ENCODE data around the gene INTS11. TPM values are rescaled to one million over a fixed set of nuclear protein-coding genes. Genes with fewer than 3 reads are reported as not detected.

INTS11 gene
- total and polyA plus RNA-seq, 2 of the 13 experiments (the other 11 are each of a cell fraction or from before 2014, with no cell fraction given): 52.8 to 94.8 TPM

DNA sequence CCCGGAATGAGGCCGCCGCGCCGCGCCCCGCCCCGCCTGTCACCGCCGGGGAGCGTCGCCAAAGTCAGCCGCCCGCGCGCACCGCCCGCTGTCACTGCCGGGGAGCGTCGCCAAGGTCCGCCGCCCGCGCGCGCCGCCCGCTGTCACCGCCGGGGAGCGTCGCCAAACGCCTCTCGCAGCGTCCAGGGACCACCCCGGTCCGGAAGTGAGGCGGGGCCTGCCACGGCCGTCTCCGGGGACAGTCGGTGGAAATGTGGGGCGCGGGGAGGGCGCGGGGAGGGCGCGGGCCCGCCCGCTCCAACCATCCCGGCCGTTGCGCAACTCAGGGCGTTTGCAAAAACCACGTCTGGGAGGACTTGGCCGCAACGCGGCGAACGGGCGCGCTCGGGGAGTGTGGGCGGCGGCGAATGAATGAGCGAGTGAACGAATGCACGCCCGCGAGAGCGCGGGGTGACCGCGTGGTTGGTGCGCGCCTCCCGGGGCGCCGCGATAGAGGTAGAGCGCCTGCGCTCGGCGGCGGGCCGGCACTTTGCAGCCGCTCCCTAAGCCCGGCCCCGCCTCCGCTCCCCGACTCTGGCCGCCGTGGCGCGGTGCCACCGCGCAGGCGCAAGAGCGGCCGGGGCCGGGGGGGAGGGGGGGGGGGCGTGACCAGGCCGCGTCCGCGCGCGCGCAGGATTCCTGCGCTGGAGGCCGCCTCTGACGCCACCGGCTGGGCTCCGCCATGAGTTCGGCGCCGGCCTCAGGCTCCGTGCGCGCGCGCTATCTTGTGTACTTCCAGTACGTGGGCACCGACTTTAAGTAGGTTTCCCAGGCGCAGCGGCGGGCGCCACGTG is 16.3 kb downstream of the INTS11 start, which contains the start of the genes ACAP3 and PUSL1 (continued):
- TF ChIP-seq, protein P1, sequence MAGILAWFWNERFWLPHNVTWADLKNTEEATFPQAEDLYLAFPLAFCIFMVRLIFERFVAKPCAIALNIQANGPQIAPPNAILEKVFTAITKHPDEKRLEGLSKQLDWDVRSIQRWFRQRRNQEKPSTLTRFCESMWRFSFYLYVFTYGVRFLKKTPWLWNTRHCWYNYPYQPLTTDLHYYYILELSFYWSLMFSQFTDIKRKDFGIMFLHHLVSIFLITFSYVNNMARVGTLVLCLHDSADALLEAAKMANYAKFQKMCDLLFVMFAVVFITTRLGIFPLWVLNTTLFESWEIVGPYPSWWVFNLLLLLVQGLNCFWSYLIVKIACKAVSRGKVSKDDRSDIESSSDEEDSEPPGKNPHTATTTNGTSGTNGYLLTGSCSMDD (CRISPR knock-in tag; IDR thresholded peaks at IDR 0.05): no peak
- TF ChIP-seq SALL2 (CRISPR knock-in tag; IDR thresholded peaks at IDR 0.05): peak; percentile 36; the same call in 1 of the 2 replicates
- TF ChIP-seq ZNF331 (CRISPR knock-in tag; IDR thresholded peaks at IDR 0.05): 0 out of 2 replicates have a peak, but pooled peaks have one; percentile 49
- TF ChIP-seq ZNF121 (CRISPR knock-in tag; IDR thresholded peaks at IDR 0.05): no peak
- peak; percentile 62; the same call in 1 of the 2 replicates for TF ChIP-seq ZMYM4 (CRISPR knock-in tag; IDR thresholded peaks at IDR 0.05)
- TF ChIP-seq NR2C2 (CRISPR knock-in tag; IDR thresholded peaks at IDR 0.05; ENCODE audit: borderline replicate concordance): peak; percentile 49; the same call in 1 of the 2 replicates
- peak; percentile 88 for TF ChIP-seq DMAP1 (CRISPR knock-in tag; IDR thresholded peaks at IDR 0.05)
- TF ChIP-seq ZNF160 (CRISPR knock-in tag; IDR thresholded peaks at IDR 0.05): no peak
- TF ChIP-seq, protein P2, sequence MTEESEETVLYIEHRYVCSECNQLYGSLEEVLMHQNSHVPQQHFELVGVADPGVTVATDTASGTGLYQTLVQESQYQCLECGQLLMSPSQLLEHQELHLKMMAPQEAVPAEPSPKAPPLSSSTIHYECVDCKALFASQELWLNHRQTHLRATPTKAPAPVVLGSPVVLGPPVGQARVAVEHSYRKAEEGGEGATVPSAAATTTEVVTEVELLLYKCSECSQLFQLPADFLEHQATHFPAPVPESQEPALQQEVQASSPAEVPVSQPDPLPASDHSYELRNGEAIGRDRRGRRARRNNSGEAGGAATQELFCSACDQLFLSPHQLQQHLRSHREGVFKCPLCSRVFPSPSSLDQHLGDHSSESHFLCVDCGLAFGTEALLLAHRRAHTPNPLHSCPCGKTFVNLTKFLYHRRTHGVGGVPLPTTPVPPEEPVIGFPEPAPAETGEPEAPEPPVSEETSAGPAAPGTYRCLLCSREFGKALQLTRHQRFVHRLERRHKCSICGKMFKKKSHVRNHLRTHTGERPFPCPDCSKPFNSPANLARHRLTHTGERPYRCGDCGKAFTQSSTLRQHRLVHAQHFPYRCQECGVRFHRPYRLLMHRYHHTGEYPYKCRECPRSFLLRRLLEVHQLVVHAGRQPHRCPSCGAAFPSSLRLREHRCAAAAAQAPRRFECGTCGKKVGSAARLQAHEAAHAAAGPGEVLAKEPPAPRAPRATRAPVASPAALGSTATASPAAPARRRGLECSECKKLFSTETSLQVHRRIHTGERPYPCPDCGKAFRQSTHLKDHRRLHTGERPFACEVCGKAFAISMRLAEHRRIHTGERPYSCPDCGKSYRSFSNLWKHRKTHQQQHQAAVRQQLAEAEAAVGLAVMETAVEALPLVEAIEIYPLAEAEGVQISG (CRISPR knock-in tag; IDR thresholded peaks at IDR 0.05): peak; percentile 86
- TF ChIP-seq BORCS8-MEF2B (CRISPR knock-in tag; IDR thresholded peaks at IDR 0.05): 0 out of 2 replicates have a peak, but pooled peaks have one; percentile 29
- 0 out of 2 replicates have a peak, but pooled peaks have one; percentile 61 for TF ChIP-seq ZNF782 (CRISPR knock-in tag; IDR thresholded peaks at IDR 0.05; ENCODE audit: borderline replicate concordance)
- TF ChIP-seq ZNF263 (CRISPR knock-in tag; IDR thresholded peaks at IDR 0.05): peak; percentile 44; the same call in 1 of the 2 replicates
- TF ChIP-seq ISL2 (CRISPR knock-in tag; IDR thresholded peaks at IDR 0.05): peak; percentile 62
- 0 out of 2 replicates have a peak, but pooled peaks have one; percentile 20 for TF ChIP-seq ZNF235 (CRISPR knock-in tag; IDR thresholded peaks at IDR 0.05; ENCODE audit: borderline replicate concordance)
- TF ChIP-seq, protein P3, sequence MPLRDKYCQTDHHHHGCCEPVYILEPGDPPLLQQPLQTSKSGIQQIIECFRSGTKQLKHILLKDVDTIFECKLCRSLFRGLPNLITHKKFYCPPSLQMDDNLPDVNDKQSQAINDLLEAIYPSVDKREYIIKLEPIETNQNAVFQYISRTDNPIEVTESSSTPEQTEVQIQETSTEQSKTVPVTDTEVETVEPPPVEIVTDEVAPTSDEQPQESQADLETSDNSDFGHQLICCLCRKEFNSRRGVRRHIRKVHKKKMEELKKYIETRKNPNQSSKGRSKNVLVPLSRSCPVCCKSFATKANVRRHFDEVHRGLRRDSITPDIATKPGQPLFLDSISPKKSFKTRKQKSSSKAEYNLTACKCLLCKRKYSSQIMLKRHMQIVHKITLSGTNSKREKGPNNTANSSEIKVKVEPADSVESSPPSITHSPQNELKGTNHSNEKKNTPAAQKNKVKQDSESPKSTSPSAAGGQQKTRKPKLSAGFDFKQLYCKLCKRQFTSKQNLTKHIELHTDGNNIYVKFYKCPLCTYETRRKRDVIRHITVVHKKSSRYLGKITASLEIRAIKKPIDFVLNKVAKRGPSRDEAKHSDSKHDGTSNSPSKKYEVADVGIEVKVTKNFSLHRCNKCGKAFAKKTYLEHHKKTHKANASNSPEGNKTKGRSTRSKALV (CRISPR knock-in tag; IDR thresholded peaks at IDR 0.05): peak; percentile 87
- TF ChIP-seq, protein P4, sequence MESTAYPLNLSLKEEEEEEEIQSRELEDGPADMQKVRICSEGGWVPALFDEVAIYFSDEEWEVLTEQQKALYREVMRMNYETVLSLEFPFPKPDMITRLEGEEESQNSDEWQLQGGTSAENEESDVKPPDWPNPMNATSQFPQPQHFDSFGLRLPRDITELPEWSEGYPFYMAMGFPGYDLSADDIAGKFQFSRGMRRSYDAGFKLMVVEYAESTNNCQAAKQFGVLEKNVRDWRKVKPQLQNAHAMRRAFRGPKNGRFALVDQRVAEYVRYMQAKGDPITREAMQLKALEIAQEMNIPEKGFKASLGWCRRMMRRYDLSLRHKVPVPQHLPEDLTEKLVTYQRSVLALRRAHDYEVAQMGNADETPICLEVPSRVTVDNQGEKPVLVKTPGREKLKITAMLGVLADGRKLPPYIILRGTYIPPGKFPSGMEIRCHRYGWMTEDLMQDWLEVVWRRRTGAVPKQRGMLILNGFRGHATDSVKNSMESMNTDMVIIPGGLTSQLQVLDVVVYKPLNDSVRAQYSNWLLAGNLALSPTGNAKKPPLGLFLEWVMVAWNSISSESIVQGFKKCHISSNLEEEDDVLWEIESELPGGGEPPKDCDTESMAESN (CRISPR knock-in tag; conservative IDR thresholded peaks at IDR 0.05): 0 out of 2 replicates have a peak, but pooled peaks have one; percentile 26
- peak; percentile 72 for TF ChIP-seq ZNF792 (CRISPR knock-in tag; IDR thresholded peaks at IDR 0.05)
- TF ChIP-seq, protein P5, sequence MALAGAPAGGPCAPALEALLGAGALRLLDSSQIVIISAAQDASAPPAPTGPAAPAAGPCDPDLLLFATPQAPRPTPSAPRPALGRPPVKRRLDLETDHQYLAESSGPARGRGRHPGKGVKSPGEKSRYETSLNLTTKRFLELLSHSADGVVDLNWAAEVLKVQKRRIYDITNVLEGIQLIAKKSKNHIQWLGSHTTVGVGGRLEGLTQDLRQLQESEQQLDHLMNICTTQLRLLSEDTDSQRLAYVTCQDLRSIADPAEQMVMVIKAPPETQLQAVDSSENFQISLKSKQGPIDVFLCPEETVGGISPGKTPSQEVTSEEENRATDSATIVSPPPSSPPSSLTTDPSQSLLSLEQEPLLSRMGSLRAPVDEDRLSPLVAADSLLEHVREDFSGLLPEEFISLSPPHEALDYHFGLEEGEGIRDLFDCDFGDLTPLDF (CRISPR knock-in tag; IDR thresholded peaks at IDR 0.05): peak; percentile 68
